HEK293T (cell line): Measurements from ENCODE around the gene TBC1D5.
A peak's percentile ranks its signal among the peaks of the same experiment; 100 is the strongest.

Experiments used
- CTCF ChIA-PET: fragments of 350-600 bp; formaldehyde crosslinking; extraction: SDS; loops from one replicate; lab custom pipeline; 2021; ENCODE audit warnings: antibody characterized with exemption, inconsistent platforms; lab: Yijun Ruan, JAX
- POLR2A ChIA-PET: fragments of 350-600 bp; formaldehyde crosslinking; extraction: SDS; loops from one replicate; lab custom pipeline; 2020; ENCODE audit warnings: antibody characterized with exemption, inconsistent platforms; lab: Yijun Ruan, JAX
- DNase-seq: peaks from one replicate; pipeline ENCODE4 v3.0.0; 2012; ENCODE audit warnings: mixed read lengths; ENCODE audit errors: extremely low spot score
- ARNT ChIP-seq: fragments of 450-650 bp; IDR thresholded peaks from 2 replicates; pipeline ENCODE4 v1.6.1; 2017; ENCODE audit warnings: mild to moderate bottlenecking
- BHLHE40 ChIP-seq: fragments of 450-650 bp; IDR thresholded peaks from 2 replicates; pipeline ENCODE4 v1.6.1; 2016; ENCODE audit warnings: mild to moderate bottlenecking, moderate library complexity, borderline replicate concordance
- CTBP1 ChIP-seq: fragments of 450-650 bp; IDR thresholded peaks from 2 replicates; pipeline ENCODE4 v1.6.1; 2016; ENCODE audit warnings: borderline replicate concordance
- ELF4 ChIP-seq: fragments of 450-650 bp; IDR thresholded peaks from 2 replicates; pipeline ENCODE4 v1.6.1; 2017; ENCODE audit warnings: antibody characterized with exemption
- FOXA1 ChIP-seq: fragments of 450-650 bp; IDR thresholded peaks from 2 replicates; pipeline ENCODE4 v1.6.1; 2016; ENCODE audit warnings: mild to moderate bottlenecking
- FOXK2 ChIP-seq: fragments of 450-650 bp; IDR thresholded peaks from 2 replicates; pipeline ENCODE4 v1.6.1; 2016; ENCODE audit warnings: mild to moderate bottlenecking
- FOXM1 ChIP-seq: fragments of 450-650 bp; IDR thresholded peaks from 2 replicates; pipeline ENCODE4 v1.6.1; 2017; ENCODE audit warnings: mild to moderate bottlenecking, borderline replicate concordance
- HDGF ChIP-seq: fragments of 450-650 bp; IDR thresholded peaks from 2 replicates; pipeline ENCODE4 v1.6.1; 2017; ENCODE audit warnings: antibody characterized with exemption, borderline replicate concordance
- L3MBTL2 ChIP-seq: fragments of 450-650 bp; conservative IDR thresholded peaks from 2 replicates; pipeline ENCODE4 v1.6.1; 2016; ENCODE audit warnings: mild to moderate bottlenecking
- LEF1 ChIP-seq: fragments of 450-650 bp; IDR thresholded peaks from 2 replicates; pipeline ENCODE4 v1.6.1; 2017; ENCODE audit warnings: mild to moderate bottlenecking, borderline replicate concordance
- NFRKB ChIP-seq: fragments of 450-650 bp; IDR thresholded peaks from 2 replicates; pipeline ENCODE4 v1.6.1; 2016; ENCODE audit warnings: mild to moderate bottlenecking, moderate library complexity
- SP1 ChIP-seq: fragments of 450-650 bp; IDR thresholded peaks from 2 replicates; pipeline ENCODE4 v1.6.1; 2017
- SUZ12 ChIP-seq: fragments of 450-650 bp; IDR thresholded peaks from 2 replicates; pipeline ENCODE4 v1.6.1; 2016; ENCODE audit warnings: mild to moderate bottlenecking
- TARDBP ChIP-seq: fragments of 450-650 bp; IDR thresholded peaks from 2 replicates; pipeline ENCODE4 v1.6.1; 2016
- ZNF384 ChIP-seq: fragments of 450-650 bp; IDR thresholded peaks from 2 replicates; pipeline ENCODE4 v1.6.1; 2016
- TF ChIP-seq, protein P1 (sequence below): fragments of 450-650 bp; IDR thresholded peaks from 2 replicates; pipeline ENCODE4 v1.6.1; 2016

The TBC1D5 gene

DNA sequence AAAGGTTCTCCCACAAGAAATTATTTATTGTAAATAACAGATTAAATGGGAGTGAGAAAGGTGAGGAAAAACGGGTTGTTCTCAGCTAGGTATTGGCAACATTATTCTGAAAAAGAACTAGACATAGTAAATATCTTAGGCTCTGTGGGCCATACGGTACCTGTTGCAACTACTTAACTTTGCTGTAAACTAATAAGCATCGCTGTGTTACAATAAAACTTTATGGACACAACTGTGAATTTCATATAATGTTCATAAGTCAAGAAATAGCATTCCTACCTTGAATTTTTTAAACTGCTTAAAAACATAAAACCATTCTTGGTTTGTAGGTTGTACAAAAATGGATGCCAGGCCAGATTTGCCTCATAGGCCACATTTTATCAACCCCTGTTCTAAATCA lies 183.9 kb downstream of the TBC1D5 start:
- TF ChIP-seq LEF1 (no peak), TARDBP (no peak), ARNT (no peak), FOXM1 (no peak), SUZ12 (no peak), FOXK2 (no peak), FOXA1 (no peak), ZNF384 (no peak), CTBP1 (no peak), BHLHE40 (no peak), NFRKB (no peak), SP1 (no peak)
- TF ChIP-seq, protein P1, sequence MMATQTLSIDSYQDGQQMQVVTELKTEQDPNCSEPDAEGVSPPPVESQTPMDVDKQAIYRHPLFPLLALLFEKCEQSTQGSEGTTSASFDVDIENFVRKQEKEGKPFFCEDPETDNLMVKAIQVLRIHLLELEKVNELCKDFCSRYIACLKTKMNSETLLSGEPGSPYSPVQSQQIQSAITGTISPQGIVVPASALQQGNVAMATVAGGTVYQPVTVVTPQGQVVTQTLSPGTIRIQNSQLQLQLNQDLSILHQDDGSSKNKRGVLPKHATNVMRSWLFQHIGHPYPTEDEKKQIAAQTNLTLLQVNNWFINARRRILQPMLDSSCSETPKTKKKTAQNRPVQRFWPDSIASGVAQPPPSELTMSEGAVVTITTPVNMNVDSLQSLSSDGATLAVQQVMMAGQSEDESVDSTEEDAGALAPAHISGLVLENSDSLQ, result no peak
- no peak for DNase-seq
- CTCF ChIA-PET, result no interaction called here
- POLR2A ChIA-PET, result no interaction called here

- TF ChIP-seq FOXA1 (no peak), BHLHE40 (no peak), ZNF384 (no peak), ARNT (no peak), L3MBTL2 (no peak)
- TF ChIP-seq, protein P1, result no peak
- POLR2A ChIA-PET, result no interaction called here
- CTCF ChIA-PET, result no interaction called here
Measured at GRCh38 chr3:17557749-17558463, 184.5 kb downstream of the TBC1D5 start.

DNA sequence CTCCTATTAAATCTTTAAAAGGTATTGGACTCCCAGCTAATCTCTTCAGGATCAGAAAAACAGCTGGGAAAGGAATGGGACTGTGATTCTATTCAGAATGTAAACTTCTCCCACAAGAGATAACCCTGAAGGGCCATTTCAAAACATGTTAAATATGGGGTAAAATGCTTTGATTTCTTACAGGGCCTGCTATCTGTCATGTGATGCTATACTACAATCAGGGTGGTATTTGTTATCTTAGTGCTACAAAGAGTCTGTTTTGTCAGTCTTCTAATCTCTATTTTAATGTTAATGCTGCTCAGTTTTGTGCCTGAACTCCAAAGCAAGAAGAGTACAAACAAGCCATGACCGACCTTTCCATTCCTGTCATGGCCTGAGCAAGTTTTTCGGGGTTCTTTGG lies 186.9 kb downstream of the TBC1D5 start:
- ChIA-PET POLR2A (no interaction called here), CTCF (interaction anchor here (0.6 kb wide), 1 partner anchor 320 kb away, joined by 3 read pairs; no protein-coding TSS in a partner anchor)
- DNase-seq, result no peak
- TF ChIP-seq ZNF384 (no peak), BHLHE40 (no peak), NFRKB (no peak), FOXM1 (no peak), HDGF (no peak), FOXA1 (no peak), L3MBTL2 (no peak), ARNT (no peak), SP1 (no peak), FOXK2 (no peak), TARDBP (no peak), LEF1 (no peak), SUZ12 (no peak), ELF4 (no peak), CTBP1 (no peak)
- TF ChIP-seq, protein P1, result no peak

More at GRCh38 chr3:17557749-17558463, 184.5 kb downstream of the TBC1D5 start:
- DNase-seq, result no peak

DNA sequence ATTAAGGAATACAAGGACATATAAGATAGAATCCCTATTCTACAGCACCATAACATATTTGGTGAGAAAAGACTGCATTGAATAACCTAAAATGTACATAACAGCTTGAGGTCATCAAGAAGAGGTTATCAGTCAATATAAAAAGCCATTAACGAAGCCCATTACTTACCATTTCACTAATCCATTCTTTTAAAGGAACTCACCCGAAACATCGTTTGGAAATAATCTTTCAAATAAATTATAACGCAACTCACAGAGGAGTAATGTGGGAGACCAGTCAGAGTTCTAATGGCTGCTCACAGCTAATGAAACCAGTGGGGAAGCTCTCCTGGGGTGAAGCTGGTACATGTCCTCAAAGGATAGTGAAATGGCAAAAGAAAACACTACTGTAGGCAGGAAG lies 188.4 kb downstream of the TBC1D5 start:
- TF ChIP-seq ZNF384 (no peak), L3MBTL2 (no peak), ARNT (peak; percentile 63), BHLHE40 (no peak), CTBP1 (peak; percentile 82), NFRKB (no peak), ELF4 (no peak), SUZ12 (no peak), FOXM1 (no peak)
- TF ChIP-seq, protein P1, result peak; percentile 87
- POLR2A ChIA-PET, result no interaction called here
- CTCF ChIA-PET, result no interaction called here
- DNase-seq, result peak; percentile 26

DNA sequence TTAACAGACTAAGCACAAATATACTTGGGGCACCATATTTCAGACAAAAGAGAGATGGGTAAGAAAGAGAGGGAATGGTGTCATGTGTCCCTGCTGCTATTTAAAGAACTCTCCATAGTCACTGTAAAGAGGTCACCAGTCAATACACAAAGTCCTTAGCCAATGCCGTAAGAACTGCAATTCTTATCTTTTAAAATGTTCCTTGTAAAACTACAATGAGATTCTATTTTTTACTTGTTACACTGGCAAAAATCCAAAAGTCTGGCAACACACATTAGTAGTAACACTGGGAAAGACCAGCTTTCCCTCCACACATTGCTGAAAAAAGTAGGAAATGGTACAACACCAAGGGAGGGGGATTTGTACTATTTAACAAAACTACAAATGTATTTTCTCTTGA lies 189.4 kb downstream of the TBC1D5 start:
- no peak for DNase-seq
- ChIA-PET CTCF (no interaction called here), POLR2A (no interaction called here)
- TF ChIP-seq ARNT (no peak), L3MBTL2 (0 out of 2 replicates have a peak, but pooled peaks have one; percentile 19), TARDBP (no peak), ZNF384 (no peak)

- TF ChIP-seq SP1, result no peak
- peak; percentile 31; the same call in 1 of the 2 replicates for TF ChIP-seq CTBP1
- TF ChIP-seq L3MBTL2, result no peak
- no peak for TF ChIP-seq ARNT
- TF ChIP-seq, protein P1, result peak; percentile 45; the same call in 1 of the 2 replicates
- no peak for TF ChIP-seq FOXA1
- TF ChIP-seq FOXK2, result no peak
- no peak for TF ChIP-seq TARDBP
- no peak for TF ChIP-seq FOXM1
- ChIA-PET POLR2A (no interaction called here), CTCF (interaction anchor here (0.6 kb wide), 1 partner anchor 289 kb away, joined by 3 read pairs; no protein-coding TSS in a partner anchor)
- no peak for DNase-seq
Measured at GRCh38 chr3:17552351-17552750, 190.1 kb downstream of the TBC1D5 start.
